CD4-positive, alpha-beta T cell treated with Interleukin-2 at 100 ng/mL for 4 hours (primary cell): ENCODE measurements around the gene RASEF.
A peak's percentile ranks its signal among the peaks of the same experiment; 100 is the strongest.
"Not testable (repeated sequence)": the region's sequence is repeated elsewhere in the genome, so short reads cannot be mapped to it uniquely, and the experiment has no call there.

Experiments
- DNase-seq: peaks from one replicate; pipeline ENCODE4 v3.0.0-alpha.2; 2020; ENCODE audit warnings: low spot score

RASEF gene

GRCh38 chr9:82970359-82970758 is 92.6 kb downstream of the RASEF start:
- DNase-seq, result no peak

GRCh38 chr9:82969291-82969690 is 93.7 kb downstream of the RASEF start:
- DNase-seq, result no peak

- no peak for DNase-seq
Observed at GRCh38 chr9:82968816-82969215, 94.1 kb downstream of the RASEF start.

- DNase-seq, result no peak
Observed at GRCh38 chr9:82968388-82968787, 94.6 kb downstream of the RASEF start.

- DNase-seq, result peak; percentile 1
Observed at GRCh38 chr9:82961504-82962125, 101.3 kb downstream of the RASEF start.

- DNase-seq, result no peak
Observed at GRCh38 chr9:82957529-82958379, 105.2 kb downstream of the RASEF start.

- no peak for DNase-seq
Observed at GRCh38 chr9:82949203-82949602, 113.7 kb downstream of the RASEF start.

GRCh38 chr9:82940376-82940775 is 122.6 kb downstream of the RASEF start:
- no peak for DNase-seq

- DNase-seq, result no peak
Observed at GRCh38 chr9:82939451-82939850, 123.5 kb downstream of the RASEF start.

GRCh38 chr9:82938426-82939218 is 124.3 kb downstream of the RASEF start:
- no peak for DNase-seq

- not testable (repeated sequence) for DNase-seq
Observed at GRCh38 chr9:82936561-82936960, 126.4 kb downstream of the RASEF start.

- no peak for DNase-seq
Observed at GRCh38 chr9:82934949-82935348, 128.0 kb downstream of the RASEF start.

GRCh38 chr9:82934025-82934424 is 128.9 kb downstream of the RASEF start:
- not testable (repeated sequence) for DNase-seq

- no peak for DNase-seq
Observed at GRCh38 chr9:82930116-82930515, 132.8 kb downstream of the RASEF start.
